T-helper 1 cell treated with Interleukin-12 subunit alpha and Interleukin-12 subunit beta and Interleukin-4 antibody, amounts not matched to agents 30 μg/mL and 1 μg/mL, for 36 hours (primary cell): Measurements from ENCODE around the gene KRT74.

Source experiments
- H3K27ac Mint-ChIP-seq: one replicate; pipeline ENCODE4 v1.8.0; 2021; ENCODE audit warnings: mild to moderate bottlenecking, mixed read lengths
- H3K27me3 Mint-ChIP-seq: one replicate; pipeline ENCODE4 v1.8.0; 2021; ENCODE audit warnings: low read depth, mixed read lengths
- H3K36me3 Mint-ChIP-seq: one replicate; pipeline ENCODE4 v1.8.0; 2021; ENCODE audit warnings: low read depth, mixed read lengths
- H3K4me1 Mint-ChIP-seq: one replicate; pipeline ENCODE4 v1.8.0; 2021; ENCODE audit warnings: low read depth, mixed read lengths
- H3K4me3 Mint-ChIP-seq: one replicate; pipeline ENCODE4 v1.8.0; 2021; ENCODE audit warnings: mild to moderate bottlenecking, moderate library complexity, mixed read lengths
- H3K9me3 Mint-ChIP-seq: one replicate; pipeline ENCODE4 v1.8.0; 2021; ENCODE audit warnings: mixed read lengths

The KRT74 gene

GRCh38 chr12:52573306-52573705 lies 337 bp downstream of the KRT74 start:
- Mint-ChIP-seq H3K9me3 (no peaks in the 10 kb centered on the region), H3K36me3 (no peaks in the 10 kb centered on the region), H3K27ac (no peak overlapping the region), H3K4me1 (no peaks in the 10 kb centered on the region), H3K27me3 (no peaks in the 10 kb centered on the region), H3K4me3 (no peak overlapping the region)

- no peaks in the 10 kb centered on the region for H3K4me1 Mint-ChIP-seq
- peaks cover 1% of the 10 kb centered on the region for H3K27me3 Mint-ChIP-seq
- H3K36me3 Mint-ChIP-seq = no peaks in the 10 kb centered on the region
- no peak overlapping the region for H3K27ac Mint-ChIP-seq
- H3K4me3 Mint-ChIP-seq = no peak overlapping the region
- H3K9me3 Mint-ChIP-seq = no peaks in the 10 kb centered on the region
These were observed 3.1 kb downstream of the KRT74 start for GRCh38 chr12:52570511-52570910.

- Mint-ChIP-seq H3K36me3 (no peaks in the 10 kb centered on the region), H3K27ac (no peak overlapping the region)
These were observed 5.5 kb downstream of the KRT74 start for GRCh38 chr12:52568111-52568510.

GRCh38 chr12:52566847-52567291 lies 6.8 kb downstream of the KRT74 start:
- Mint-ChIP-seq H3K36me3 (no peaks in the 10 kb centered on the region), H3K4me3 (no peak overlapping the region), H3K4me1 (no peaks in the 10 kb centered on the region), H3K9me3 (no peaks in the 10 kb centered on the region), H3K27ac (no peak overlapping the region), H3K27me3 (peaks cover 16% of the 10 kb centered on the region)

More at GRCh38 chr12:52568111-52568510, 5.5 kb downstream of the KRT74 start:
- Mint-ChIP-seq H3K4me3 (no peak overlapping the region), H3K9me3 (no peaks in the 10 kb centered on the region), H3K27me3 (peaks cover 16% of the 10 kb centered on the region), H3K4me1 (no peaks in the 10 kb centered on the region)

- Mint-ChIP-seq H3K4me3 (no peak overlapping the region), H3K27ac (no peak overlapping the region), H3K36me3 (no peaks in the 10 kb centered on the region), H3K4me1 (no peaks in the 10 kb centered on the region), H3K27me3 (peaks cover 24% of the 10 kb centered on the region), H3K9me3 (no peaks in the 10 kb centered on the region)
These were observed 9.1 kb downstream of the KRT74 start for GRCh38 chr12:52564582-52564981.

- Mint-ChIP-seq H3K27me3 (peaks cover 29% of the 10 kb centered on the region), H3K4me3 (no peak overlapping the region), H3K4me1 (no peaks in the 10 kb centered on the region), H3K9me3 (no peaks in the 10 kb centered on the region), H3K27ac (no peak overlapping the region), H3K36me3 (no peaks in the 10 kb centered on the region)
These were observed 11.7 kb downstream of the KRT74 start for GRCh38 chr12:52561880-52562449.

- no peaks in the 10 kb centered on the region for H3K9me3 Mint-ChIP-seq
- no peaks in the 10 kb centered on the region for H3K36me3 Mint-ChIP-seq
- no peak overlapping the region for H3K4me3 Mint-ChIP-seq
- peaks cover 29% of the 10 kb centered on the region for H3K27me3 Mint-ChIP-seq
- no peak overlapping the region for H3K27ac Mint-ChIP-seq
- H3K4me1 Mint-ChIP-seq = no peaks in the 10 kb centered on the region
These were observed 13.7 kb downstream of the KRT74 start for GRCh38 chr12:52559979-52560378.

- Mint-ChIP-seq H3K4me3 (no peak overlapping the region), H3K36me3 (no peaks in the 10 kb centered on the region), H3K27ac (no peak overlapping the region), H3K4me1 (no peaks in the 10 kb centered on the region), H3K27me3 (peaks cover 32% of the 10 kb centered on the region), H3K9me3 (no peaks in the 10 kb centered on the region)
These were observed 14.7 kb downstream of the KRT74 start for GRCh38 chr12:52558781-52559445.

GRCh38 chr12:52557476-52557875 lies 16.2 kb downstream of the KRT74 start:
- Mint-ChIP-seq H3K9me3 (no peaks in the 10 kb centered on the region), H3K4me1 (no peaks in the 10 kb centered on the region), H3K36me3 (no peaks in the 10 kb centered on the region), H3K27me3 (peaks cover 26% of the 10 kb centered on the region), H3K27ac (no peak overlapping the region), H3K4me3 (no peak overlapping the region)

GRCh38 chr12:52555577-52555976 lies 18.1 kb downstream of the KRT74 start:
- no peak overlapping the region for H3K4me3 Mint-ChIP-seq
- H3K27me3 Mint-ChIP-seq = peaks cover 26% of the 10 kb centered on the region
- no peaks in the 10 kb centered on the region for H3K36me3 Mint-ChIP-seq
- H3K4me1 Mint-ChIP-seq = no peaks in the 10 kb centered on the region
- no peak overlapping the region for H3K27ac Mint-ChIP-seq
- H3K9me3 Mint-ChIP-seq = no peaks in the 10 kb centered on the region

GRCh38 chr12:52552681-52553195 lies 20.9 kb downstream of the KRT74 start, which contains the start of gene KRT71:
KRT71 (minus strand) TSS chr12:52553145; CDS start chr12:52553077, 68 bp downstream.
- Mint-ChIP-seq H3K27me3 (peaks cover 21% of the 10 kb centered on the region), H3K36me3 (no peaks in the 10 kb centered on the region), H3K4me1 (no peaks in the 10 kb centered on the region), H3K27ac (no peak within 1 kb of the TSS), H3K4me3 (no peak within 1 kb of the TSS), H3K9me3 (no peaks in the 10 kb centered on the region)

- no peaks in the 10 kb centered on the region for H3K36me3 Mint-ChIP-seq
- H3K27me3 Mint-ChIP-seq = peaks cover 21% of the 10 kb centered on the region
- H3K4me3 Mint-ChIP-seq = no peak overlapping the region
- no peak overlapping the region for H3K27ac Mint-ChIP-seq
- no peaks in the 10 kb centered on the region for H3K4me1 Mint-ChIP-seq
- H3K9me3 Mint-ChIP-seq = no peaks in the 10 kb centered on the region
These were observed 21.6 kb downstream of the KRT74 start for GRCh38 chr12:52552055-52552454.

- no peaks in the 10 kb centered on the region for H3K4me1 Mint-ChIP-seq
- no peaks in the 10 kb centered on the region for H3K36me3 Mint-ChIP-seq
- no peaks in the 10 kb centered on the region for H3K9me3 Mint-ChIP-seq
- H3K27ac Mint-ChIP-seq = no peak overlapping the region
- peaks cover 21% of the 10 kb centered on the region for H3K27me3 Mint-ChIP-seq
- no peak overlapping the region for H3K4me3 Mint-ChIP-seq
These were observed 22.3 kb downstream of the KRT74 start for GRCh38 chr12:52551216-52551865.

GRCh38 chr12:52546126-52546525 lies 27.5 kb downstream of the KRT74 start:
- H3K27me3 Mint-ChIP-seq = peaks cover 6% of the 10 kb centered on the region
- H3K36me3 Mint-ChIP-seq = no peaks in the 10 kb centered on the region
- no peak overlapping the region for H3K4me3 Mint-ChIP-seq
- H3K4me1 Mint-ChIP-seq = peaks cover 3% of the 10 kb centered on the region
- H3K9me3 Mint-ChIP-seq = no peaks in the 10 kb centered on the region
- no peak overlapping the region for H3K27ac Mint-ChIP-seq
